Mucosa of descending colon (tissue), 3 donors: ENCODE data around the gene SOD3. TPM values are rescaled to one million over a fixed set of nuclear protein-coding genes. Genes with fewer than 3 reads are reported as not detected.

ENCODE experiments used
- ATAC-seq: fragments of 200-7000 bp; cut with Tn5 transposase; one replicate; pipeline ENCODE4 v1.9.1; 2020; ENCODE audit warnings: mild to moderate bottlenecking, moderate library complexity
- DNase-seq, 3 donors: peaks; one replicate each; pipeline ENCODE4 v3.0.0-alpha.2; 2020
- H3K36me3 ChIP-seq: fragments of 200-600 bp; one replicate; pipeline ENCODE4 v1.8.0; 2021; ENCODE audit warnings: low read depth, mild to moderate bottlenecking
- H3K4me1 ChIP-seq: fragments of 200-600 bp; one replicate; pipeline ENCODE4 v1.8.0; 2021; ENCODE audit warnings: low read depth, mild to moderate bottlenecking
- H3K4me3 ChIP-seq: fragments of 200-600 bp; one replicate; pipeline ENCODE4 v1.8.0; 2021; ENCODE audit warnings: mild to moderate bottlenecking
- H3K9me3 ChIP-seq: fragments of 200-600 bp; one replicate; pipeline ENCODE4 v1.8.0; 2021; ENCODE audit warnings: mild to moderate bottlenecking
- CTCF ChIP-seq: fragments of 200-600 bp; IDR thresholded peaks from one replicate; pipeline ENCODE4 v1.8.0; 2022; ENCODE audit warnings: antibody characterized with exemption, mild to moderate bottlenecking
- intact Hi-C, 2 donors: fragments of 100-400 bp; cut with DNase I in 1 of 2; cut with micrococcal nuclease in 1 of 2; formaldehyde crosslinking; loops; one replicate each; pipeline versions ENCODE4 v1.11.0 to v1.11.1; 2022; cut with DNase I, micrococcal nuclease
- total RNA-seq, 3 donors: library from RNA; stranded (reverse); fragmentation: NEBNext Ultra II Directional in 2 of 3; extraction: Animal tissue kit (Norgen Biotek cat#: 25700) in 2 of 3; gene quantifications; one replicate each; pipeline versions ENCODE4 v1.2.1 to v1.2.4, GENCODE V29; 2021 to 2023
- donor health status: DM: no; HTN: no; CAD: no; lungs with moderate emphysema.
- donor health status: DM: no; HTN: no; CAD: no.
- donor health status: DM: no; HTN: yes; CAD: no.

SOD3 gene
- total RNA-seq, 3 donors from 2014 or later: 18.0 to 33.0 (median 25.6) TPM

GRCh38 chr4:24805067-24805466, 9.7 kb downstream of the SOD3 start:
- DNase-seq: no peak
- intact Hi-C loops: no loop called here

GRCh38 chr4:24805566-24805965, 10.2 kb downstream of the SOD3 start:
- no peaks in the 10 kb centered on the region for H3K4me1 ChIP-seq
- ATAC-seq (no peak), DNase-seq (no peak)
- no peak overlapping the region for H3K4me3 ChIP-seq
- intact Hi-C loops: no loop called here
- H3K9me3 ChIP-seq: no peaks in the 10 kb centered on the region
- TF ChIP-seq CTCF: no peak
- H3K36me3 ChIP-seq: no peaks in the 10 kb centered on the region

More at GRCh38 chr4:24805067-24805466, 9.7 kb downstream of the SOD3 start:
- no peaks in the 10 kb centered on the region for H3K4me1 ChIP-seq
- H3K4me3 ChIP-seq: no peak overlapping the region
- TF ChIP-seq CTCF: no peak
- ATAC-seq: no peak
- no peaks in the 10 kb centered on the region for H3K36me3 ChIP-seq
- H3K9me3 ChIP-seq: no peaks in the 10 kb centered on the region

- no peak for TF ChIP-seq CTCF
- no peak overlapping the region for H3K4me3 ChIP-seq
- no peaks in the 10 kb centered on the region for H3K9me3 ChIP-seq
- intact Hi-C loops: no loop called here
- DNase-seq (no peak), ATAC-seq (no peak)
- H3K36me3 ChIP-seq: no peaks in the 10 kb centered on the region
- H3K4me1 ChIP-seq: no peaks in the 10 kb centered on the region
Observed at GRCh38 chr4:24806206-24806990, 11.0 kb downstream of the SOD3 start.

- Histone ChIP-seq H3K4me3 (no peak overlapping the region), H3K36me3 (no peaks in the 10 kb centered on the region), H3K4me1 (no peaks in the 10 kb centered on the region), H3K9me3 (no peaks in the 10 kb centered on the region)
- ATAC-seq (no peak), DNase-seq (no peak)
- TF ChIP-seq CTCF: no peak
- intact Hi-C loops: no loop called here
Observed at GRCh38 chr4:24807611-24808010, 12.2 kb downstream of the SOD3 start.

GRCh38 chr4:24808261-24808660, 12.9 kb downstream of the SOD3 start:
- Histone ChIP-seq H3K36me3 (no peaks in the 10 kb centered on the region), H3K4me3 (no peak overlapping the region), H3K4me1 (no peaks in the 10 kb centered on the region), H3K9me3 (no peaks in the 10 kb centered on the region)
- TF ChIP-seq CTCF: no peak
- ATAC-seq (no peak), DNase-seq (no peak)
- intact Hi-C loops: no loop called here
